IPS DF 4.7 (cell line): ENCODE measurements around the gene TMEM50B.
"Not testable (repeated sequence)": the region's sequence is repeated elsewhere in the genome, so short reads cannot be mapped to it uniquely, and the experiment has no call there.

Experiments used
- DNase-seq: peaks from one replicate; pipeline ENCODE4 v3.0.0-alpha.2; 2013; ENCODE audit warnings: low spot score; ENCODE audit errors: extremely low read depth

Gene TMEM50B

DNA sequence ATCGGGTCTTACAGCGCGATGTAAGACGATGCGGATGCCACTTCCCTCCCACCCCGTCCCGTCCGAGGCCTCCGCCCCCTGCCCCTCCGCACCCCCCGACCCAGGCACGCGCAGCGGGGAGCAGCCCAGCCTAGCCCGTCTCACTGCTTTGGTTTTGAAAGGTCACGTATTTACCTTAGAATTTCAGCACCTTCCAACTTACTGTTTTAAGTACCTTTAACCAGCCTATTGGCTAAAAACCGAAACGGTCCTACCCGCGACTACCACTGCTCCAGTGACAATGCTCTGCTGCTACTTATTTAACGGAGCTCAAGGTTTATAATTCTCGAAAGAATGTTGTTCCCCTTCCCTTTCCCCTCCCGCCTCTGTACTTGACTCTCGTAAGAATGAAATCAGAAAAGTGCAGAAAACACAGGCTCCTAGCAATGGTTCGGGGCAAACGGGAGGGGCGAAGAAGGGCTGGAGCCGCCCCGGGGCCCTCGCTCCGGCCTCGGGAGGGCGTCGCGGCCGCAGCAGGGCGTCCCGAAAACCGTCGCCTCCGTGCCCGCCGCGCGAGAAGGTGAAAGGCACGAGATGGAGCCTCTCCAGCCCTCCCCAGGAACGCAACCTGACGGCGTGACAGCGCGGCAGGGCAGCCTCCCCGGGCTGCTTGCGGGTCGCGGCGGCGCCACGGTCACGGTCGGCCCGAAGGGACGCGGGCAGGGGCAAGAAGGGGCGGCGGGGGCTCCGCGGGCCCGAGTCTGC is 667 bp downstream of the TMEM50B start:
- DNase-seq, result no peak

DNA sequence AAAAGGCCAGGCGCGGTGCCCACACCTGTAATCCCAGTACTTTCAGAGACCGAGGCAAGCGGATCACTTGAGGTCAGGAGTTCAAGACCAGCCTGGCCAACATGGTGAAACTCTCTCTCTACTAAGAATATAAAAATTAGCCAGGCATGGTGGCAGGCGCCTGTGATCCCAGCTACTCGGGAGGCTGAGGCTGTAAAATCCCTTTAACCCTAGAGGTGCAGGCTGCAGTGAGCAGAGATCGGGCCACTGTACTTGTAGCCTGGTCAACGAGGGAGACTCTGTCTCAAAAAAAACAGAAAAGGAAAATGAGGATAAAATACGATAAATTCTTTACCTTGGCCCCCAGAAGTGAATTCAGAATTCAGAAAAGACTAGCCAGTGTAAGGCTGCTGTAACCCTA is 1.6 kb downstream of the TMEM50B start:
- DNase-seq, result no peak

DNA sequence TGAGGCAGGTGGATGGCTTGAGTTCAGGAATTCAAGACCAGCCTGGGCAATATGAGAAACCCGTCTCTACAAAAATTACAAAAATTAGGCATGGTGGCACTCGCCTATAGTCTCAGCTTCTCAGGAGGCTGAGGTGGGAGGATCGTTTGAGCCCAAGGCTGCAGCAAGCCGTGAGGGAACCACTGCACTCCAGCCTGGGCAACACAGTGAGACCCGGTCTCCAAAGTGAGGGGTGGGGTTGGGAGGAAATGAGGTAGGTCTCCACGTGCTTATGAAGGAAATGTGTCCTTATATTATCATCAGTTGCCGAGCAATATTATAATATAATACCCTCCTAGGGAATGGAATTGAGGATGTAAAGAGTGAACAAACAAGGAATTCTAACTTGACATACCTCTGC is 2.7 kb downstream of the TMEM50B start:
- DNase-seq, result no peak

DNA sequence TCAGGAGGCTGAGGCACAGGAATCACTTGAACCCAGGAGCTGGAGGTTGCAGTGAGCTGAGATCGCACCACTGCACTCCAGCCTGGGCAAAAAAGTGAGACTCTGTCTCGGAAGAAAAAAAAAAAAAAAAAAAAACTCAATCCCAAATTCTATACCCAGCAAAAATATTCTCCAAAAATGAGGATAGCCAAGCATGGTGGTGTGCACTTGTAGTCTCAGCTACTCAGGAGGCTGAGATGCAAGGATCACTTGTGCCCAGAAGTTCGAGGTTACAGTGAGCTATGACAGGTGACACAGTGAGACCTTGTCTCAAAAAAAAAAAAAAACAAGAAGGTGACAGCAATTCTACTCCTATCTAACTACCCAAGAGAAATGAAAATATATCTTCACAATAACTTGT is 6.4 kb downstream of the TMEM50B start:
- DNase-seq, result no peak

DNA sequence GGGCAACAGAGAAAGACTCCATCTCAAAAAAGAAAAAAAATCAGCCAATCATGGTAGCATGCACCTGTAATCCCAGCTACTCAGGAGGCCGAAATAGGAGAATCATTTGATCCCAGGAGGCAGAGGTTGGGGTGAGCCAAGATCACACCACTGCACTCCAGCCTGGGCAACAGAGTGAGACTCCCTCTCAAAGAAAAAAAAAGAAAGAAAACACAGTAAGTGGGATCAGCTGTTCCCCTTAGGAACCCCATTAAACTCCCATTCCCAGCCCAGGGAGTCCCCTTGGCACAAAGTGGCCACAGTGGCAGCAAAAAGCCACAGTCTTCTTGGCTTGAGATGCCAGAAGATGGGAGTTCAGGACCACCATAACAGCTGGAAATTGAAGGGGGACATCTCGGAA is 9.1 kb downstream of the TMEM50B start:
- DNase-seq, result no peak

DNA sequence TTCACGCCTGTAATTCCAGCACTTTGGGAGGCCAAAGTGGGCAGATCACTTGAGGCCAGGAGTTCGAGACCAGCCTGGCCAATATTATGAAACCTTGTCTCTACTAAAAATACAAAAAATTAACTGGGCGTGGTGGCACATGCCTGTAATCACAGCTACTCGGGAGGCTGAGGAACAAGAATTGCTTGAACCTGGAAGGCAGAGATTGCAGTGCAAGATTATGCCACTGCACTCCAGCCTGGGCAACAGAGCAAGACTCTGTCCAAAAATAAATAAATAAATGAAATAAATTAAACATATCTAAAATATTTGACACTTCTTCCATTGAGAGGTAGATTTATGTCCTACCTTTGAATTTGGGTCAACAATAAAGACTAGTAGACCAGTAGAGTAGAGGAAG is 10.6 kb downstream of the TMEM50B start:
- DNase-seq, result not testable (repeated sequence)

DNA sequence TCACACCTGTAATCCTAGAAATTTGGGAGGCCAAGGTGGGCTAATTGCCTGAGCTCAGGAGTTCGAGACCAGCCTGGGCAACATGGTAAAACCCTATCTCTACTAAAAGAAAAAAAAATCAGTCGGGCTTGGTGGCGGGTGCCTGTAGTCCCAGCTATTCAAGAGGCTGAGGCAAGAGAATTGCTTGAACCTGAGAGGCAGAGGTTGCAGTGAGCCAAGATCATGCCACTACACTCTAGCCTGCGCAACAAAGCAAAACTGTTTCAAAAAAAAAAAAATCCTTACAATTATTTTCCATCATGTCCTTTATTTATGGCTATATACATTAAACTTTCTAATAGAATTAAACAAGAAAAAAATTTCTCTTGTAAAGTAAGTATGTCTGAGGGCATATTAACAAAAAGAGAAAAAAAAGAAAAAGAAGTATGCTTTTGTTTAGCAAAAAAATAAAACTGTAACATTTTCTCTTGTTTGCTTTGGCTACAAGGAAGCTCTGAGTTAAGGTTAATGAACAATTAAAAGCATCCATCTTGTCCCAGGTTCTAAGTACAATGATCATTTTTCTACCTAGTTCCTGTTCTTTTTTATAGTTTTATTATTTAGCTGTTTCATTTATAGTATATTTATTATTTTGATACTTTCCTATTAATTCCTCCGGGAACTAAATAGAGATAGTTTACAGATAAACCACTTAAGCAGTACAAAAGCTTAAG is 18.1 kb downstream of the TMEM50B start:
- no peak for DNase-seq

DNA sequence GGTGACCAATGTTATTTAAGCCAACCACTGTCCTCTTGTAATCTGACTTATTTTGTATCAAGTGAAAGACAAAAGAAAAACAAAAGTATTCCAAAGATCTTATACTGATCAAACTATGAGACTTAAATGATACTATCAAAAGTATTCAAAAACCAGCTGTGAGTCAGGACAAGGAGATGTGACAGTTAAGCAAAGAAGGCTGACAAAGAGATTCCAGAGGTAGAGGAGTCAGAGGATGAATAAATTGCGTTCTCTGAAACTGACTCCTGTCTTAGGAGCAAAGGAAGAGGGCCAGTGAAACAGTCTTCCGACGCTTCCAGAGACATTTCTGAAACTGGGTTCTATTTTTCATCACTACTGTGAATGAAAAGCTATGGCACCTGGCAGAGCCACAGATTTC is 20.9 kb downstream of the TMEM50B start:
- DNase-seq, result no peak

DNA sequence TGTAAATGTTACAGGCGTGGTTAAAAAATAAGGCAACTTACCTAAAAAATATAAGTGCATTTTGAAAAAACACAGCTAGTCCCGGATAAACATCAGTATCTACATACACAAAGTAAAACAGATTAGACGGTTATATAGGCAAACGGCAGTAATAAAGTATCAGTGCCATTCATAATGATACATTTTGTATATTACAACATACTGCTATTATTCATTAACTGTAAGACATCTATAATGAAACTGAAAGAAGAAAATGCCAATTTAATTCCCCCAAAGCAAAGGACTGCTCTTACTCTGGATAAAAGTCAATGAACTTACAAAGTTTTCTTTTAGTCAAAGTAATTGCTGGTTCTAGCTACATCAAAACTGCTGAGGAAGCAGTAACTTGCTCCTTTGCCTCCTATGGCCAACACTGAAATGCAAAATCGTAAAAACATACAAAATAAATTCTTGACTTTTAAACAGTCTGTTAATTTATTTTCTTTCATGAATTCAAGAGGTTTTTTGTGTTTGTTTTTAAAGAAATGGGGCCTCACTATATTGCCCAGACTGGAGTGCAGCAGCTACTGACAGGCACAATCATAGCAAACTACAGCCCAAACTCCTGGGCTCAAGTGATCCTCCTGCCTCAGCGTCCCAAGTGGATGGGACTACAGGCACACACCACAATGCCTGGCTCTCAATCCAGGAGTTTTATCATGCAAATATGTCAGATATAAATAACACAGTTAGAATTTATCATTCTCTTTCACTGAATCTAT is 23.9 kb downstream of the TMEM50B start:
- DNase-seq, result no peak

DNA sequence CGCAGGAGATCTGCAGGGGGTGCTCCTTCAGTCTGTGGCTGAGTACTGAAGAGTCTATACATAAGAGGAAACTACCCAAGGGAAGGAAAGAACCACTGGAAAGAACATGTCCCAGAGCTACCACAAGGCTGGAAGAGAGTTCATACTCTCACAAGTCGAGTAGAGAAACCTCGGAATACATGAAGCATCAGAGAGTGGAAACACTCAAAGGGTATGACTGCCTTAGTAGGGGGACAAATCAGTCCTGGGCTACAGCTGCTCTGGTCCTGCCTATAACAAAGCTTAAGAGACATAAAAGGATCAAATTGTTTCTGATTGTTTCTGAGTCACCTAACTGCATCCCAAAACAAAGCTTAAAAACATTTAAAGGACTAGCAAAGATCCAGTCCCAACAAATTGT is 27.4 kb downstream of the TMEM50B start:
- DNase-seq, result no peak

DNA sequence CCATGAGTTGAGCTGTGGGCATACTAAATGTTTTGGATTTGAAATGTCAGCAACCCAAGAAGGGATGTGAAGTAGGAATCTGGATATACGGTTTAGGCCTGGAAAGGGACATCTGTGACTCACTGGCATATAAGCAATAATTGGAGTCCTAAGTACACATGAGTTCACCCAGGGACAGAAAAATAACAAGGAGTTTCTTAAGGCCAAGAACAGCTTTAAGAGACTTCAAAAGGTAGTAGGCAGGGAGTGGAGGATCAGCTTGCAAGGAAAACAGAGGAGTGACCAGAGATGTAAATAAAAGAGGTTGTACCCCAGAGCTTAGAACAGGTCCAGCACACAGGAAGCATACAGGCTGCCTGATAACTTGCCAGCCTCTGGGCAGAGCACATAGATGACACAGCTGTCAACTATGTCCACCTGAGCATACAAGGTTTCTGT is 28.1 kb downstream of the TMEM50B start:
- no peak for DNase-seq

DNA sequence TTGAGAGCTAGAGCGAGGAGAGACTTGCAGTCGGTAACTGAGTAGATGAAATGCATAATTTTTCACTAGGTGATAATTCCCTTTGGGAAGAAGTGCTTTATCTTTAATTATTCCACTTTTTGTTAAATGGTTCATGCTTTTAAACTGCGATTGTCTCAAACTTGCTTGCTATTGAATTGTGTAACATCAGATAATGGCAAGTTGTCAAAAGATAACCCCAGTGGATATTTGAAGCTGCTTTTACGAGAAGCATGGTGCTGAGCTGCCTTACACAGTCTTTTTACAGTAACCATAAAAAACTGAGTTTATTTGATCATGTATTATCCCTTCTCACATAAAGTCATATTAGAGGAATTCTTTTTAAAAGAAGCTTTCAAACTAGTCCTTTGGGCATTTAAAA is 30.2 kb downstream of the TMEM50B start:
- DNase-seq, result no peak

DNA sequence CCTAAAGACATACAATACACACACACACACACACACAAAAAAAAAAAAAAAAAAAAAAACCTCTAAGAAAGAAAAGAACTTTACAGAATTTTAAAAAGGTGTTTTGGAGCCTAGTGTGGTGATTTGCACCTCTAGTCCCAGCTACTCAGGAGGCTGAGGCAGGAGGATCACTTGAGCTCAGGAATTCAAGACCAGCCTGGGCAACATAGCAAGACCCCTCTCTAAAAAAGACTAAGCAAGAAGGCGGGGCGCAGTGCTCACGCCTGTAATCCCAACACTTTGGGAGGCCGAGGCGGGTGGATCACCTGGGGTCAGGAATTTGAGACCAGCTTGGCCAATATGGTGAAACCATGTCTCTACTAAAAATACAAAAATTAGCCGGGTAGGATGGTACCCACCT is 33.2 kb downstream of the TMEM50B start:
- not testable (repeated sequence) for DNase-seq

DNA sequence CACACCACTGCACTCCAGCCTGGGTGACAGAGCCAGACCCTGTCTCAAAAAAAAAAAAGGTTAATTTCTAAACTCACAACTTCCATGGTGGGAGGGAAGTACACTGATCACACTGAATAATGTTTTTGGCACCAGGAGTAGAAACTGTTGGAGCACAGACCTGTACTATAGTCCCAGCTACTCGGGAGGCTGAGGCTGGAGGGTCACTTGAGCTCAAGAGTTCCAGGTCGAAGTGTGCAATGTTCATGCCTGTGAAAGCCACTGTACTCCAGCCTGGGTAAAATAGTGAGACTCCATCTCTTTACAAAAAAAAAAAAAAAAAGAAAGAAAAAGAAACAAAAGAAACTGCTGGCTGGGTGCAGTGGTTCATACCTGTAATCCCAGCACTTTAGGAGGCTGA is 35.3 kb downstream of the TMEM50B start:
- DNase-seq, result no peak

DNA sequence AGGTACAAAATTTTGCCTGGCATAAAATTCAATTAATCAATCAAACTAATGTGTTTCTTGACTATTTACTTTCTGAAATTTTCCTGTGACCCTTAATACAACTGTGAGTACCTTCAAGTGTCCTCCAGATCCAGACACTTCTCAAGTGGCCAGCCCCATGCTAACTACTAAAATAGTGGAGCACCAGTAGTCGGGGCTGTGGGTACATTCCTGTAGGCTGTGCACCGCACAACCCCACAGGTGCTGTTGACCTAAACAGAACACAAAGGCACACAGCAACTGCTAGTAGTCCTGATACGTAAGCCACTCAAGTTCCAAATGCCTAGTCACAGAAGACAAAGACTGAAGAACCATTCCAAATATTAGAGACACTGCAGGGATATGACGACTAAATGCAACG is 36.6 kb downstream of the TMEM50B start:
- no peak for DNase-seq

DNA sequence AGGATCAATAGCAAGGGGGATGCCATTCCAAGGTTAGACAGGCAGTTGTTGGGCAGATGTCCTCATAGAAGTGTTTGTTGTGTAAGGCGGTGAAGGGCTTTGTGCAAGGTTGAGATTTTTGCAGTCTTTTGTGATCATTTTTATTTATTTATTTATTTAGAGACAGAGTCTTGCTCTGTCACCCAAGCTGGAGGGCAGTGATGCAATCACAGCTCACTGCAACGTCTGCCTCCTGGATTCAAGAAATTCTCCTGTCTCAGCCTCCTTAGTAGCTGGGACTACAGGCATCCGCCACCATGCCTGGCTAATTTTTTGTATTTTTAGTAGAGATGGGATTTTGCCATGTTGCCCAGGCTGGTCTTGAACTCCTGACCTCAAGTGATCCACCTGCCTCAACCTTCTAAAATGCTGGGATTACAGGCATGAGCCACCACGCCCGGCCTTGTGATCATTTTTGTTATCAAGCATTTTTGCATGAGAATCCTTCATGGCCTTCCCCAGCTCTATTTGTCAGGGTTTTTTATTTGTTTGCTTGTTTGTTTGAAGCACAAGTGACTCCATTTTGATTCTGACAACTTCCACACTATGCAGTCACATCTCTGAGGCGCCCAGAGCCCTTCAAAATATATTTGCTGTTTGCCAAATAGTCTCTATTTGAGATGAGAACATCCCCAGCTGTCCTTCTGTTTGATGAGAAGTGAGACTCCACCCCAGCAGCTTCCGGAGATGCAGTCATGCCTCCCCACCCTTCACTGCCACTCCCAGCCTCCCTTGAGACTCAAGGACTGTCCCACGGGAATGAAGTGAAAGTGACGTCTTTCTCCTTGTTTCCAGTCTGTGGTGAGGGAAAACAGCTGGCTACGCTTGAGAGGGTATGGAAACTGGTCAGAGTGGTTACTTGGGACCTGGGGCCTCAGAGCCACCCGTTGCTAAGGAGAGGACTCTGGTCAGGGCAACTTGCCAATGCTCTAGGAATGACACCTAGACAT is 38.0 kb downstream of the TMEM50B start:
- no peak for DNase-seq

DNA sequence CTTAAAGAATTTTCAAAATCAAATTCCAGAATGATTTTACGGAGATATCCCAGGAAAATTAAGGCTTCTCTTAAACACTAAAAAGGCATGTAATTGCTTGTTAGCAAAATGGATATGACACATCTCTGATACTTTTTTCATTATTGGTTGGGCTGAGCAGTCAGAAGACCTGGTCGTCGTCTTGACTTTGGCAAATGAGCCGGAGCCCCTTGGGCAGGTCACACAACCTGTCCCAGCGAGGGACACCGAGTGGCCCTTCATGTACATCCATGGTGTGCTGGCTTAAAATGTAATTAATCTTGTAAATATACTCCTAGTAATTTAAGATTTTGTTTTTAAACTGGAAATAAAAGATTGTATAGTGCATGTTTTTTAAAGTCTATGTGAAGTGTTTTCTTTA is 42.6 kb downstream of the TMEM50B start:
- no peak for DNase-seq

DNA sequence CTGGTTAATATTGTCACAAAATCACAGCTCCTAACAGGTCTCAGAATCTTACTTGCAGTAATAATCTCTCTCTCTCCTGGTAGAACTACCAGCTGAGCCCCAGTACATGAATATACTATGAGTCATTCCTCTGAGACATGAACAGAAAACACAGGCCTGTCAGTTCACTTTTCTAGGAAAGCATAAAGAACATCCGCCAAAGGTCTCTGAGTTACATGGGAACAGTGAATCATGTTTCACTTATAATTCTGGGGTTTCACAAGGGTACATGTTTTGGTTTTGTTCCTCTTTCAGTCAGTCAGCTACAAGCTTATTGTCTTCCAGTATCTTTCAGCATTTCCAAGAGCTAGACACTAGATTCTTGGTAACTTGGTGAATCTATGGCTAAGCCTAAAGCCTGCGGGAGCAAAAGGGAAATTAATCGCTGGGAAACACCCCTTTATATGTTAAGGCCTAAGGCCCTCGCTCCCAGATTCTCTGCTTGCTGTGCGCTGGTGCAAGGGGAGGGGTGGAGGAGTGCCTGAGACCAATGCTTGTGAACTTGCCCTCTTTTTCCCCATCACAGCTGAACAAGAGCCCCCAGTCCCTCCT is 44.9 kb downstream of the TMEM50B start:
- no peak for DNase-seq

DNA sequence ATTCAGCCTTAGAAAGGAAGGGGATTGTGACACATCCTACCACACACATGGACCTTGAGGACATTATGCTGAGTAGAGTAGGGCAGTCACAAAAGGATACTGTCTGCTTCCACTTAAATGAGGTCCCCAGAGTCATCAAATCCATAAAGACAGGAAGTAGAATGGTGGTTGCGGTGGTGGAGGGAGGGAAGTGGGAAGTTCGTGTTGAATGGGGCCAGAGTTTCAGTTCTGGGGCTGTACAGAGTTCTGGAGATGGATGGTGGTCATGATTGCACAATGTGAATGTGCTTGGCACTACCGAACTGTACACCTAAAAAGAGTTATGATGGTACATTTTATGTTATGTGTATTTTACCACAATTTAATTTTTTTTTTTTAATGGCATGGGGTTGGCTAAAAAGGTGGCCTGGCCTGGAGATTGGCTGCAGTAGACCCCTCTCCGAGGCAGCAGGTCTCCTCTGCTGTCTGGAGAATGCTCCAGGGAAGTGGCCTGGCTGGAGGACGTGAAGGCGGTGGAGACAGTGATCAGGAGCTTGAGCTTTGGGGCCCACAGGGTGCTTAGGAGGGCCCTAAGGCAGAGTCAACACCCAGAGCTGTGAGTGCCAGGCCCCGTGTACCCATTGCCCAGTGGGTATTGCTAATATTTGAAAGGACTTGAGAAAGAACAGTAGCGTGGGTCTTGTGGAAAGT is 46.2 kb downstream of the TMEM50B start:
- no peak for DNase-seq

DNA sequence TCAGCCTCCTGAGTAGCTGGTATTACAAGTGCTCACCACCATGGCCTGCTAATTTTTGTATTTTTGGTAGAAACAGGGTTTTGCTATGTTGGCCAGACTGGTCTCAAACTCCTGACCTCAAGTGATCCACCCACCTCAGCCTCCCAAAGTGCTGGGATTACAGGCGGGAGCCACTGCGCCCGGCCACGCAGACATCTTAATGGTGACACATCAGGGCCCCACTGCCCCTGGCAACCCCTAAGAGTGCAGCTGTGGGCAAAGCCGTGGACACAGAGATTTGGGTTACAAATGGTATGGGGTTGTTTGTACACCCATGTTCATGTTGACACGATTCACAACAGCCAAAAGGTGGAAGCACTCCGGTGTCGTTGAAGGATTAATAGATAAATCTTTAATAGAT is 46.8 kb downstream of the TMEM50B start:
- DNase-seq, result no peak
